MM.1S (cell line): ENCODE data around the gene GPR22.

Source experiments
- CTCF ChIP-seq: fragments of 300-600 bp; sonication (generic); IDR thresholded peaks from 2 replicates; pipeline ENCODE4 v1.5.1; 2016; ENCODE audit warnings: antibody characterized with exemption, low read length, mixed read lengths
- EZH2 ChIP-seq: fragments of 300-600 bp; sonication (generic); optimal IDR thresholded peaks from 2 replicates; pipeline ENCODE3; 2017; ENCODE audit warnings: low read depth, mild to moderate bottlenecking, antibody characterized with exemption, low read length, mixed read lengths
- EZH2phosphoT487 ChIP-seq: fragments of 300-600 bp; sonication (generic); IDR thresholded peaks from 2 replicates; pipeline ENCODE4 v1.6.1; 2018; ENCODE audit warnings: antibody characterized with exemption, low read length

GRCh38 chr7:107486041-107486440 is 16.2 kb downstream of the GPR22 start:
- TF ChIP-seq CTCF = no peak
- TF ChIP-seq EZH2 = no peak
- TF ChIP-seq EZH2phosphoT487 = no peak
